H1 (cell line): Measurements from ENCODE around the gene TBC1D7. TPM values are rescaled to one million over a fixed set of nuclear protein-coding genes. Genes with fewer than 3 reads are reported as not detected.

Experiments
- CTCF ChIA-PET: fragments of 300-600 bp; sonication (Branson Sonifier 250); formaldehyde crosslinking; loops from one replicate; lab custom pipeline; 2021; ENCODE audit not compliant: partially characterized antibody; lab: Charles Lee
- POLR2A ChIA-PET: fragments of 300-600 bp; sonication (Branson Sonifier 250); formaldehyde crosslinking; loops from one replicate; lab custom pipeline; 2021; ENCODE audit warnings: inconsistent platforms; ENCODE audit not compliant: partially characterized antibody; lab: Charles Lee
- DNase-seq, 2 experiments: peaks; one replicate each; pipeline versions ENCODE4 v3.0.0 to v3.0.0-alpha.2; 2010 to 2022; ENCODE audit warnings: low spot score in 2 of 2, low read depth in 1 of 2, mixed read lengths in 1 of 2
- FAIRE-seq: peaks from 2 replicates; lab custom pipeline; 2011; peaks lifted over from hg19 to GRCh38; lab: Jason Lieb, UNC
- H2AFZ ChIP-seq: 2 replicates; pipeline ENCODE4 v1.8.1; 2012; ENCODE audit warnings: low read length, inconsistent platforms
- H2AK5ac ChIP-seq: 2 replicates; pipeline ENCODE4 v1.6.1; 2013; ENCODE audit warnings: low read depth, low read length
- H2BK120ac ChIP-seq: replicated peaks from 2 replicates; pipeline ENCODE3; 2013; ENCODE audit warnings: low read depth, low read length, inconsistent platforms
- H2BK12ac ChIP-seq: 2 replicates; pipeline ENCODE4 v1.6.1; 2013; ENCODE audit warnings: low read depth, low read length
- H2BK15ac ChIP-seq: 2 replicates; pipeline ENCODE4 v1.6.1; 2013; ENCODE audit warnings: low read length
- H2BK20ac ChIP-seq: 2 replicates; pipeline ENCODE4 v1.6.1; 2013; ENCODE audit warnings: low read length
- H2BK5ac ChIP-seq: 2 replicates; pipeline ENCODE4 v1.6.1; 2013; ENCODE audit warnings: low read depth, low read length
- H3K14ac ChIP-seq: 2 replicates; pipeline ENCODE4 v1.6.1; 2013; ENCODE audit warnings: inconsistent platforms; ENCODE audit not compliant: insufficient read length
- H3K18ac ChIP-seq: 2 replicates; pipeline ENCODE4 v1.6.1; 2013; ENCODE audit warnings: low read length; ENCODE audit errors: extremely low read depth
- H3K23ac ChIP-seq: 2 replicates; pipeline ENCODE4 v1.6.1; 2013; ENCODE audit warnings: inconsistent platforms; ENCODE audit not compliant: insufficient read length
- H3K23me2 ChIP-seq: 2 replicates; pipeline ENCODE4 v1.6.1; 2013; ENCODE audit warnings: low read depth, low read length
- H3K27ac ChIP-seq: 2 replicates; pipeline ENCODE4 v1.6.1; 2011; ENCODE audit warnings: low read depth, low read length, inconsistent platforms
- H3K27me3 ChIP-seq, 4 experiments: replicated peaks in 1 of 4; 1 replicate in 1 of 4; 2 replicates in 3 of 4; pipeline versions ENCODE4 v1.6.1 to v1.8.1; 2011 to 2013; ENCODE audit warnings: low read length in 3 of 4, mild to moderate bottlenecking in 3 of 4, inconsistent platforms in 2 of 4, mixed read lengths in 2 of 4, moderate library complexity in 1 of 4; ENCODE audit not compliant: control insufficient read depth in 3 of 4, insufficient read depth in 3 of 4; ENCODE audit errors: extremely low read depth in 1 of 4
- H3K36me3 ChIP-seq, 4 experiments: 2 replicates each; pipeline versions ENCODE4 v1.6.1 to v1.8.1; 2011 to 2013; ENCODE audit warnings: mild to moderate bottlenecking in 4 of 4, low read length in 3 of 4, moderate library complexity in 2 of 4, control low read depth in 1 of 4, inconsistent platforms in 1 of 4; ENCODE audit not compliant: insufficient read depth in 4 of 4, control insufficient read depth in 2 of 4
- H3K4ac ChIP-seq: replicated peaks from 2 replicates; pipeline ENCODE3; 2013; ENCODE audit warnings: low read length, low read depth, mixed read lengths, inconsistent platforms; ENCODE audit not compliant: insufficient read length
- H3K4me1 ChIP-seq, 4 experiments: replicated peaks in 1 of 4; 1 replicate in 1 of 4; 2 replicates in 3 of 4; pipeline versions ENCODE4 v1.6.1 to v1.8.1; 2011 to 2013; ENCODE audit warnings: low read length in 3 of 4, inconsistent platforms in 2 of 4, mixed read lengths in 1 of 4; ENCODE audit not compliant: insufficient read depth in 4 of 4, control insufficient read depth in 3 of 4
- H3K4me2 ChIP-seq, 2 experiments: 2 replicates each; pipeline versions ENCODE4 v1.6.1 to v1.8.1; 2011 to 2013; ENCODE audit warnings: low read depth in 2 of 2, low read length in 2 of 2, control low read depth in 1 of 2, inconsistent platforms in 1 of 2, mild to moderate bottlenecking in 1 of 2; ENCODE audit not compliant: insufficient read depth in 1 of 2
- H3K4me3 ChIP-seq, 4 experiments: fragments of 200-600, 300-600 bp in 1 of 4; sonication (generic), shearing (Covaris generic), sonication (Bioruptor Twin) in 1 of 4; 2 replicates each; pipeline versions ENCODE4 v1.5.1 to v1.8.1; 2011 to 2016; ENCODE audit warnings: low read length in 4 of 4, low read depth in 3 of 4, control low read depth in 2 of 4, inconsistent platforms in 2 of 4, mild to moderate bottlenecking in 2 of 4, mixed read lengths in 1 of 4, moderate library complexity in 1 of 4; ENCODE audit not compliant: insufficient read depth in 2 of 4; ENCODE audit errors: extremely low read depth in 1 of 4
- H3K56ac ChIP-seq: replicated peaks from 2 replicates; pipeline ENCODE3; 2013; ENCODE audit warnings: low read depth, mild to moderate bottlenecking, mixed read lengths, low read length, inconsistent platforms; ENCODE audit not compliant: insufficient read length
- H3K79me1 ChIP-seq: 2 replicates; pipeline ENCODE4 v1.6.1; 2013; ENCODE audit warnings: low read depth, low read length, control low read depth
- H3K79me2 ChIP-seq, 2 experiments: 2 replicates each; pipeline versions ENCODE4 v1.6.1 to v1.8.1; 2012 to 2013; ENCODE audit warnings: low read length in 2 of 2, mild to moderate bottlenecking in 2 of 2, inconsistent platforms in 1 of 2; ENCODE audit not compliant: insufficient read depth in 2 of 2, control insufficient read depth in 1 of 2
- H3K9ac ChIP-seq, 4 experiments: replicated peaks in 1 of 4; 1 replicate in 1 of 4; 2 replicates in 3 of 4; pipeline versions ENCODE4 v1.6.1 to v1.8.1; 2011 to 2013; ENCODE audit warnings: low read depth in 3 of 4, low read length in 3 of 4, control low read depth in 2 of 4, mild to moderate bottlenecking in 2 of 4, moderate library complexity in 2 of 4, inconsistent platforms in 1 of 4; ENCODE audit errors: extremely low read depth in 1 of 4
- H3K9me3 ChIP-seq, 2 experiments: 2 replicates each; pipeline versions ENCODE4 v1.6.1 to v1.8.1; 2012 to 2013; ENCODE audit warnings: mild to moderate bottlenecking in 2 of 2, moderate library complexity in 2 of 2, control low read depth in 1 of 2, inconsistent platforms in 1 of 2, low read depth in 1 of 2, low read length in 1 of 2, mixed read lengths in 1 of 2; ENCODE audit not compliant: insufficient read depth in 2 of 2
- H4K20me1 ChIP-seq, 2 experiments: replicated peaks in 1 of 2; 2 replicates each; pipeline versions ENCODE3 to v1.8.1; 2011 to 2013; ENCODE audit warnings: inconsistent platforms in 2 of 2, low read length in 2 of 2, mild to moderate bottlenecking in 1 of 2; ENCODE audit not compliant: insufficient read depth in 2 of 2, control insufficient read depth in 1 of 2
- H4K5ac ChIP-seq: 2 replicates; pipeline ENCODE4 v1.6.1; 2013; ENCODE audit warnings: low read length, low read depth, mixed read lengths, inconsistent platforms; ENCODE audit not compliant: insufficient read length
- H4K8ac ChIP-seq: 2 replicates; pipeline ENCODE4 v1.8.0; 2013; ENCODE audit warnings: mild to moderate bottlenecking, moderate library complexity, low read length, inconsistent platforms; ENCODE audit not compliant: insufficient read depth; ENCODE audit errors: extremely low read depth
- H4K91ac ChIP-seq: replicated peaks from 2 replicates; pipeline ENCODE3; 2013; ENCODE audit warnings: low read length, mixed read lengths, inconsistent platforms; ENCODE audit not compliant: insufficient read length
- ASH2L ChIP-seq: fragments of 200-600, 300-600 bp; sonication (generic); IDR thresholded peaks from one replicate; pipeline ENCODE4 v1.7.1; 2017; ENCODE audit warnings: low read length
- CEBPB ChIP-seq: IDR thresholded peaks from 2 replicates; pipeline ENCODE4 v1.6.1; 2012; ENCODE audit warnings: low read depth, low read length
- MAFK ChIP-seq: IDR thresholded peaks from 2 replicates; pipeline ENCODE4 v1.6.1; 2012; ENCODE audit warnings: low read depth, mild to moderate bottlenecking, improper control_type of control experiment, low read length
- POLR2AphosphoS5 ChIP-seq: IDR thresholded peaks from 2 replicates; pipeline ENCODE4 v1.6.1; 2011; ENCODE audit warnings: low read depth, low read length
- SP4 ChIP-seq: IDR thresholded peaks from 2 replicates; pipeline ENCODE4 v1.6.1; 2012; ENCODE audit warnings: low read length, inconsistent platforms
- TEAD4 ChIP-seq: IDR thresholded peaks from 2 replicates; pipeline ENCODE4 v1.6.1; 2012; ENCODE audit warnings: low read depth, low read length, inconsistent platforms, mixed read lengths
- WGBS, 2 experiments: shearing (Covaris generic) in 1 of 2; methylation state at CpG; one replicate each; pipeline versions ENCODE4 v1.1.6 to v1.1.7; 2013 to 2015; ENCODE audit warnings: low lambda C conversion rate in 2 of 2, mixed read lengths in 2 of 2, inconsistent platforms in 1 of 2, low coverage in 1 of 2, missing lambda C conversion rate in 1 of 2; ENCODE audit not compliant: insufficient replicate concordance in 2 of 2, insufficient coverage in 1 of 2, insufficient read length in 1 of 2; ENCODE audit errors: extremely low coverage in 1 of 2, missing lambda C conversion rate in 1 of 2; 5-methylcytosine and 5-hydroxymethylcytosine counted together
- polyA plus RNA-seq, 7 experiments: library from polyadenylated mRNA; depleted of rRNA in 3 of 7; stranded (reverse) in 5 of 7; unstranded in 2 of 7; fragments of >200 nt in 5 of 7; fragments of 200-250 nt in 2 of 7; gene quantifications; 1 replicate in 5 of 7; 2 replicates in 1 of 7; 4 replicates in 1 of 7; pipeline versions ENCODE4 v1.2.1 to v1.2.3, GENCODE V29; 2011 to 2013; ENCODE audit warnings: missing spikeins in 2 of 7, mixed read lengths in 2 of 7
- total RNA-seq: library from RNA; stranded (reverse); fragmentation: NEBNext Ultra II Directional; extraction: Animal tissue kit (Norgen Biotek cat#: 25700); gene quantifications from 2 replicates; pipeline ENCODE4 v1.2.1, GENCODE V29; 2021
- TF ChIP-seq, protein P1 (sequence below): IDR thresholded peaks from 2 replicates; pipeline ENCODE4 v1.6.1; 2012; ENCODE audit warnings: inconsistent platforms

Gene TBC1D7
- total and polyA plus RNA-seq, 2 of the 8 experiments (the other 6 are each of a cell fraction or from before 2014, with no cell fraction given) = 46.1 to 55.2 TPM

DNA sequence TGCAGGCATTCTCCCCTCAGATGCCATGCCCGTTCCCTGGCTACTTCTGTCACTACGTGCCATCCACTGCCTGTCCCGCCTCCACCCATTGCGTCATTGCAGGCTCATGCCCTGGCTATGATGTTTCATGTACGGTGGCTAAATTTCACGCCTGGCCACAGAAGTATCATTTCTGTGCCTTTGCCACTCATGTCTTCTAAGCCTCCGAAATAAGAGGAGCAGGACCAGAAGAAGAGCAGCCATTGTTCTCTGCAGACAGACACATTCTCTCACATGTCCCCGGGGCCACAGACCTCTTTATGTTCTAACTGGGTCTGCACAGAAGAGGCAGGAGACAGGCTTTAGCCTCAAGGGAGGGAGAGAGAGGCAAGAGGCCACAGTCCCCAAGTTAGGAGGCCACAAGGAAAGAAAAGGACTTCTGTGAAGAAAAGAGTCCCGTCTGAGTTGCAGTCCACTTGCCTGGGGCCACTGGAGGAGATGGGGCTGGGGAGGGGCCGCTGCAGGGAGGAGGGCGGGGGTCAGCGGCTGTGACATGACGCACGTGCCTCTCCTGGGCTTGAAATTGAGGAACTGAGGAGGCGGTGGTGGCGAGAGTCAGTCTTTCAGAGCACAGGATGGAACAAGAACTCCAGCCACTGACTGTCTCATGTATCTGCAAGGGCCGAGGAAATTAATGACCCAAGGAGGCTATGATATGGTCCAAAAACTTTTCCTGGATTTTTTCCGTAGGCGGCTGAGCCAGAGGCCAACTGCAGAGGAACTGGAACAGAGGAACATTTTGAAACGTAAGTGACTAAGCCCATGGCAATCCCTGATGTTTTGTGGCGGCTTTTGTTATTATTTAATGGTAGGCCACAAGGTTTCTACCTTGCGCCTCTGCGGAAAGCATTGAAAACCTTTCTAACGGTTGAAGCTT, 55.9 kb downstream of the TBC1D7 start:
- FAIRE-seq (no peak), DNase-seq (no peak)
- H3K56ac ChIP-seq = no peak overlapping the region
- H2BK120ac ChIP-seq = no peak overlapping the region
- H3K4me1 ChIP-seq = peaks cover 0 to 6% (median under 1%) of the 10 kb centered on the region in 4 experiments; a peak in 1 of 7 replicates
- no peak overlapping the region for H2BK12ac ChIP-seq
- POLR2A ChIA-PET = interaction anchor here (0.7 kb wide), 1 partner anchor 30 kb away, joined by 3 read pairs; no protein-coding TSS in a partner anchor
- H3K4ac ChIP-seq = no peak overlapping the region
- H2BK15ac ChIP-seq = no peak overlapping the region
- CTCF ChIA-PET = no interaction called here
- H4K91ac ChIP-seq = no peak overlapping the region
- H3K14ac ChIP-seq = no peak overlapping the region
- H4K5ac ChIP-seq = no peak overlapping the region
- H2AK5ac ChIP-seq = no peak overlapping the region
- no peak overlapping the region for H3K4me2 ChIP-seq
- H3K23me2 ChIP-seq = no peaks in the 10 kb centered on the region
- no peak overlapping the region for H2BK5ac ChIP-seq
- no peak overlapping the region for H3K27ac ChIP-seq
- no peaks in the 10 kb centered on the region for H3K36me3 ChIP-seq
- TF ChIP-seq, protein P1, sequence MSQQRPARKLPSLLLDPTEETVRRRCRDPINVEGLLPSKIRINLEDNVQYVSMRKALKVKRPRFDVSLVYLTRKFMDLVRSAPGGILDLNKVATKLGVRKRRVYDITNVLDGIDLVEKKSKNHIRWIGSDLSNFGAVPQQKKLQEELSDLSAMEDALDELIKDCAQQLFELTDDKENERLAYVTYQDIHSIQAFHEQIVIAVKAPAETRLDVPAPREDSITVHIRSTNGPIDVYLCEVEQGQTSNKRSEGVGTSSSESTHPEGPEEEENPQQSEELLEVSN = no peak
- TF ChIP-seq POLR2AphosphoS5 (no peak), ASH2L (no peak), TEAD4 (no peak), CEBPB (no peak), SP4 (no peak), MAFK (no peak)
- H3K18ac ChIP-seq = no peak overlapping the region
- H3K4me3 ChIP-seq = no peak overlapping the region
- H3K79me2 ChIP-seq = no peaks in the 10 kb centered on the region
- H4K20me1 ChIP-seq = peaks cover 0 to 2% of the 10 kb centered on the region in 2 experiments
- WGBS, 2 experiments = 92% methylated on average over 20 of the region's 24 CpGs; no CpG with 5 or more reads in 1 of the 2 experiments
- H3K9ac ChIP-seq = no peak overlapping the region
- H2AFZ ChIP-seq = no peak overlapping the region
- peak overlapping the region; percentile 38; the same call in 1 of the 2 replicates for H4K8ac ChIP-seq
- H3K79me1 ChIP-seq = no peaks in the 10 kb centered on the region
- H3K23ac ChIP-seq = no peak overlapping the region
- H3K27me3 ChIP-seq = no peaks in the 10 kb centered on the region
- H3K9me3 ChIP-seq = no peaks in the 10 kb centered on the region
- H2BK20ac ChIP-seq = no peak overlapping the region
